DND-41 (cell line): Measurements from ENCODE around the gene HPCAL1.

Experiments
- CTCF ChIP-seq: IDR thresholded peaks from 2 replicates; pipeline ENCODE4 v1.5.1; 2012; ENCODE audit warnings: borderline replicate concordance, low read length, moderate library complexity, mild to moderate bottlenecking; ENCODE audit not compliant: poor library complexity, severe bottlenecking; ENCODE audit errors: extremely low read depth
- EZH2 ChIP-seq: IDR thresholded peaks from 3 replicates; pipeline ENCODE4 v1.6.1; 2012; ENCODE audit warnings: borderline replicate concordance, low read depth, mild to moderate bottlenecking, moderate library complexity, low read length, inconsistent platforms; ENCODE audit not compliant: severe bottlenecking

DNA sequence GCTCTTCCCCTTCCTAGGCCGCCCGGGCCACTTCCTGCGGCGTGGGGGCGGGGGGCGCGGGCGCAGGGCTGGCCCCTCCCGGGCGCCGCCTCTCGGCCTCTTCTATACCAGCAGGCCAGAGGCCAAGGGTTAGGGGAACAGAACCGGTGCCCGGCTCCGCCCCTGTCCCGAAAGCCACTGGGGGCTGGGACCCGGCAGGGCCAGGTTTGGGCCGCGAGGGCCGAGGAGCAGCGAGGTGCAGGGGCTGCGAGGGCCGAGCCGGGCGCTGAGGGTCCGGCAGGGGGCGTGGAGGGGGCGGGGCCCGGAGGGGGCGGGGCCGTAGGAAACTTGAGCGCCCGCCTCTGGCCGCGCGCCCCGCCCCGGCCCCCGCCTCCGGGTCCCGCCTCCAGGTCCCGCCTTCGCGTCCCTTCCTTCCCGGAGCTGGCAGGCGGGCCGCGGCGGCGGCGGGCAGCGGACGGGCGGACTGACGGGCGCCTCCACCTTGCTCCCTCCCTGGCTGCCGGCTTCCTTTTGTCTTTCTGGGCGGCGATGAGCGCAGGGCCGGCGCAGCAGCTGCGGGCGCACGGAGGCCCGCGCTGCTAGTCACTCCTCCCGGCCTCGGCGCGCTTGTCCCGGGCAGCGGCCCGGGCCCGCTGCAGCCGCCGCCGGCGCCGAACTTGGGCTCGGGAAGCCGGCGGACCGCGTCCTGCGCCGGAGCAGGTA, at the start of gene HPCAL1:
- no peak for TF ChIP-seq EZH2
- TF ChIP-seq CTCF: peak; percentile 64
